Activated CD4-positive, CD25-positive, alpha-beta regulatory T cell treated with anti-CD3 and anti-CD28 coated beads, Interleukin-2, amount 50 U/mL, for 72 hours (primary cell): ENCODE results near the gene DCUN1D1.
"Not testable (repeated sequence)": the region's sequence is repeated elsewhere in the genome, so short reads cannot be mapped to it uniquely, and the experiment has no call there.

Experiments used
- DNase-seq: peaks from one replicate; pipeline ENCODE4 v3.0.0; 2021

DCUN1D1 gene

DNA sequence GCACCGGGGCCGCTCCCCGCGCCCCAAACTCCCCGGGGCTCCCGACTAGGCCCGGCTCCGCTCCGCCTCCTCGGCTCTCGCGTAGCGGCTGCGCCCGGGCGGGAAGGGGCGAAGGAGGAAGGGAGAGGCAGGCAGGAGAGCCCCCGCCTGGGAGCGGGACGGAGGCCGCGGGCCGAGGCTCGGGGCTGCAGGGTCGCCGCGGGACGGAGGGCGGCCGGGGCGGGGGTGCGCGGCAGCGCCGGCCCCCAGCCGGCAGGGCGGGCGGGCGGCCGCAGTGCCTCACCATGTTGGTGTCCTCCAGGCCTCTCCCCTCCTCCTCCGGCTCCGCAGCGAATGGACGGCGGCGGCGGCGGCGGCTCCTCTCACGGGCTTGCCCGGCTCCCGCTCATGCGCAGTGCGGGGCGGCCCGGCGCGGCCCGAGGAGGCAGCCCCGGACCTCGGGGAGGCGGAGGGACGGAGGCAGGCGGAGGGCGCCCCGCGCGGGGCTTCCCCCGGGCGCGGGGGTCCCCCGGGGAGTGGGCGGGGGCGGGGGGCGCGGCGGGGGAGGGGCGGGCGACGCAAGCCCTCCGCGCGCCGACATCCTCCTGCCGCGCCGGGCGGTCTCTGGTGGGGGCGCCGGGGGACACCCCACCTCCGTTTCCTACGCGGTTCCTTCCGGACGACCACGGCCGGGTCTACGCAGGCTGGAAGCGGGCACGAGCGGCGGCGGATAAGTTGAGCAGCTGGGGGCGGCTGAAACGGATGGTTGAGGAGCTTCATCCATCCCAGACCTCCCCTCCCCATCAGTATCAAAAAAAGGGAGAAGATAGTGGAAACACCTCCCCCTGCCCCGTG, at the start of gene DCUN1D1:
DCUN1D1 (minus strand) TSS at position 335 of the 834 bp plus-strand sequence; CDS start at position 286, 49 bp downstream.
- DNase-seq = peak; percentile 92

DNA sequence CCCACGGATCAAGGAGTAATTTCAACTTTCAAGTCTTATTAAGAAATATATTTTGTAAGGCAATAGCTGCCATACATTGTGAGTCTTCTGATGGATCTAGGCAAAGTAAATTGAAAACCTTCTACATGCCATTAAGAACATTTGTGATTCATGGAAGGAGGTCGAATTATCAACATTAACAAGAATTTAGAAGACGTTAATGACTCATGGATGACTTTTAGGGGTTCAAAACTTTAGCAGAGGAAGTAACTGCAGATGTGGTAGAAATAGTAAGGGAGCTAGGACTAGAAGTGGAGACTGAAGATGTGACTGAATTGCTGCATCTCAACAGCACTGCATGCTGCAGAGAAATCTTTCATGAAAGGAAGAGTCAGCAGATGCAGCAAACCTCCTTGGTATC, 48.1 kb upstream of the DCUN1D1 start:
- no peak for DNase-seq

DNA sequence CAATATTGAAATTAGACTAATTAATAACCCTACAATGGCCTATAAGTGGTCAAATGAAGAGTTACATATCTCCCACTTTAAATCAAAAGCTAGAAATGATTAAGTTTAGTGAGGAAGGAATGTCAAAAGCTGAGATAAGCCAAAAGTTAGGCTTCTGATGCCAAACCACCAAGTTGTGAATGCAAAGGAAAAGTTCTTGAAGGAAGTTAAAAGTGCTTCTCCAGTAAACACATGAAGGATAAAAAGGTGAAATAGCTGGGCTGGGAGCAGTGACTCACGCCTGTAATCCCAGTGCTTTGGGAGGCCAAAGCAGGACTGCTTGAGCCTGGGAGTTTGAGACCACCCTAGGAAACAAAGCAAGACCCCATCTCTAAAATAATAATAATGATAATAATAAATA, 46.9 kb upstream of the DCUN1D1 start:
- no peak for DNase-seq

DNA sequence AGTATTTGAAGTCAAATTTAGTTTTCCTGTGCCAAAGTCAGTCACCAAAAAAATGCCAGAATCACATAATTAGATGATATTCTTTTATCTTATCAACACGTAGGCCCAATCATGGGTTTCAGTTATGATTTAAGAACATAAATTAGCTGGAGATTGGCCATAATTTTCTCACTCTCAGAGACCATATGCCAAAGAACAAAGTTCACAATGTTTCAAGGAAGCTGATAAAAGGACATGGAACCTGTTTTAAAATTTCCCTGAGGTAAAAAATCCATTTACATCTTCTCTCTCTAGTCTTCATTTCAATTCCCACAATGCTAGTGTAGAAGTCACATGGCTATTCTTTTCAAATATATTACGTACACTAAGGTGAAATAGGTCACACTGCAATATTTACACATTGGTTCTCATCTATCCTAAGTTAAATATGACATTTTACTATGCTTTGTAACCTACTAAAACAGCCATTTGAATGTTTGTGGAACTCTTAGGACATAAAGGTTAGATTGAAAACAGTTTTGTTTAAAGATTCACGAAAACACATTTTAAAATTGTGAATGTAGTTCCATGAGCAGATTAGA, 42.7 kb upstream of the DCUN1D1 start:
- no peak for DNase-seq

DNA sequence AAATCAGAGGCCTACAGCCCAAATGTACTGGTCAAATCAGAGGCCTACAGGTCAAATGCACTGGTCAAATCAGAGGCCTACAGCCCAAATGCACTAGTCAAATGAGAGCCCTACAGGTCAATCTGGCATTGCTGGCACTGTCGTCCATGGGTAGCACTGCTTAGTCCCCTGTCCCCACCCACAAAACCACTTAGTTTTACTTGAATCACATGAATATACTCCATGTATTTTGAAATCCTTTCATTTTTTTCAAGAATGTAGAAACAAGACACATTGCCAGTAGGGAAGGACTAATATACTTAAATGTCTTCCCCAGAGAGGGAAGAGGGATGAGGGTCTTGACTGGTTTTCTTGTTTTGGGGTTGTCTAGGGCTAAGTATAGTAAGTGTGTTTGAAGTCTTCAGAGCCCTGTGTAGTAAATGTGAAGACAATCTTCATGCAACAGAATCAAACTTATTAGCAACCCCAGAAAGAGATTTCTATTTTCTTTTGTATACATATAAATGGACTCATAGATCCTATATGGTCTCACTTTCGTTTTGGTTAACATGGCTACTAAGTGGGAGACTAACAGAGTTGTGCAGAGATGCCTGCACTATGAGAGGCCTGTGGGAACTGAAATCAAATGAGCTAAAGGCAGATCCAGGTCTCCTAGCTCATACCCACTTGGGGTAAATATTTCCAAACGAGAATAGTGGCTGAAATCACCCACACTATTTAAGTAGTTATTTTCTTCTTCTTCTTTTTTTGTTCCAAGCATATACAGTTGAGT, 38.3 kb upstream of the DCUN1D1 start:
- DNase-seq = no peak

DNA sequence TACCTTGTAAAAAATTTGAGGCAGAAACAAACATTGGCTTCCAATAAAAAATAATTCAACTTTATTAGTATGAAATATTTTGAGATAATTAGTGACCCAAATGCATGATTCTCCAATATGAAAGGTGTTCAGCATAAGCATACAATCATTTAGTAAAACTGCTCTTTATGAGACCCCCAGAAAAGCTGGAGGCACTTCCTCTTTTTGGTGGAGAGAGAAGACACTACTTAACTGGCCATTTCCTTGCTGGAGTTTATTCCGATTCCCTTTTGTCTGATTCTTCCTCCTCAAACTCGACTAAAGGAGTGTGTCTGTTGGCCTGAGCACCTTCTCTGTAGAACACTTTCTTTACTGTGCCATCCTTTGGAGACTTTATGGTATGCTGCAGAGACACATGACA, 34.8 kb upstream of the DCUN1D1 start:
- no peak for DNase-seq

DNA sequence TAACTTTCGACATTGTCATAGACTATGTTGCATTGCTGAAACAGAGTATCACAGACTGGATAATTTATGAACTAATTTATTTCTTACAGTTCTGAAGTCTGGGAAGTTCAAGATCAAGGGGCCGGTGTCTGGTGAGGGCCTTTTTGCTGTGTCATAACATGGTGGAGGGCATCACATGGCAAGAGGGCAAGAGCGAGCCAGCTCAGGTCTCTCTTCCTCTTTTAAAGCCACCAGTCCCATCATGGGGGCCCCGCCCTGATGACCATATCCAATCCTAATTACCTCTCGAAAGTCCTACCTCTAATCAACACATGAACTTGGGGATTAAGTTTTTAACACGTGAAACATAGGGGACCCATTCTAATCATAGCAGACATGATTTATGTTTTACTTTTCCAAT, 33.5 kb upstream of the DCUN1D1 start:
- DNase-seq = no peak

DNA sequence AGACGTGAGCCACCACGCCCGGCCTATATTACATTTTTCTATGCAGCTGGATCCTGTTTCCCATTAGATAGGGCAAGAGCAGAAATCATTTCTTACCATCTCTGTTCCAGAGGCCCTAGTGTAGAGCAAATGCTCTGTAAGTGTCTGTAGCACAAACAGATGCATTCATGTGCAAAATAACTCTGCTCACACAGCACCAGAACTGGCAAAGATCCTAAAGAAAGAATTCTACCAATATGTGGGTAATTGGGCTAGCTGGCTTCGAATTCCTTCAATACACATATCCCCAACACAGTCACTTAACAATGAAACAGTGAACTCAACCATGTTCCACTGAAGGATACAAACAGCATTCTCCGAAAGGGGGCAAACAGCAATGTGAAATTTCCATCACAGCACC, 32.7 kb upstream of the DCUN1D1 start:
- no peak for DNase-seq

DNA sequence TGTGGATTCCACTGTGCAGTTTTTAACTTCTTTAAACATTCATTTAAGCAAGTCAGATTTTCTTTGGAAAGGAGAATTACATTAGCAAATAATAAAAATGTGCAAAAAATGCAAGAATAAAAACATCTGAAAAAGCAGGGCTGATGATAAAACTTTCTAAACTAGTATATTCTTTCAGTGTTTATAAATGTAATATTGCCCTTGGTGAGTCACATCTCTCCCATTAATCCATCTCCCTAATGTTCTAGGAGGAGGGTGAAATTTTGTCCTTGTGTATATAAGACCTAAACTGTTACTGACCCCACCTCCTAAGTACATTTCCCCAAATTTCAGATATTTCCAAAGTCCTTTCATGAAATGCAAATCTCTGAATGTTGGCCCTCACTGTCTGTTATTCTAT, 28.5 kb upstream of the DCUN1D1 start:
- no peak for DNase-seq

DNA sequence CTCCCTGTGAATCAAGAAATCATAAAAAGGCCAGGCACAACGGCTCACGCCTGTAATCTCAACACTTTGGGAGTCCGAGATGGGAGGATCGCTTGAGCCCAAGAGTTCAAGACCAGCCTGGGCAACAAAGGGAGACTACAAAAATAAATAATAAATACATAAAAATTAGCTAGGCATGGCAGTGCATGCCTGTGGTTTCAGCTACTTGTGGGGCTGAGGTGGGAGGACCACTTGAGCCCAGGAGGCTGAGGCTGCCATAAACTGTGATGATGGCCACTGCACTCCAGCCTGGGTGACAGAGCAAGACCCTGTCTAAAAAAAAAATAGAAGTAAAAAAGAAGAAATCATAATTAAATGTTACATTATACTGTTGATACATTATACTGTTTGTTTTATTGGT, 28.0 kb upstream of the DCUN1D1 start:
- no peak for DNase-seq

DNA sequence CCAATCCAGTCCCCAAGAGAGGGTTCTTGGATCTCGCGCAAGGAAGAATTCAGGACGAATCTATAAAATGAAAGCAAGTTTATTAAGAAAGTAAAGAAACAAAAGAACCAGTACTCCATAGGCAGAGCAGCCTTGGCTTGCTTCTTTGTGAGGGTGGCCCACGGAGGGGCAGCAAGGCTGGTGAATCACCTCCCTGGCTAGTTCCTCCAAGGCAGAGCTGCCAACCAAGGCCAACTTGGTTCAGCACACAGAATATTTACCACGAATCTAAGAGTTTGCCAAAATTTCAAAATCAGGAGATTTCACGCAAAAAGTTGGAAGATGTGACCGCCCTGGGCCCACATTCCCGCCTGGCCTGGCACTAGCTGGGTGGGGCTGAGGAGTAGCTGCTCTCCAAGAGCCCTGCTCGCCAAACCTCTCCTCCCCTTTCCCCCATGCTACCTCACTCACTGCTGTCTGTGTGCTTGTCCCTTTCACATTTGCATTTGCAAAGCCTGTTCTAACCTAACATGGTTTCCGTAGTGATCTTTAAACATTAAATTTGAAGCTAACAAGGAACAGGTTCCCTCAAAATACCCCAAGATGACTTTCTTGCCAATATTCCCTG, 26.2 kb upstream of the DCUN1D1 start:
- DNase-seq = no peak

DNA sequence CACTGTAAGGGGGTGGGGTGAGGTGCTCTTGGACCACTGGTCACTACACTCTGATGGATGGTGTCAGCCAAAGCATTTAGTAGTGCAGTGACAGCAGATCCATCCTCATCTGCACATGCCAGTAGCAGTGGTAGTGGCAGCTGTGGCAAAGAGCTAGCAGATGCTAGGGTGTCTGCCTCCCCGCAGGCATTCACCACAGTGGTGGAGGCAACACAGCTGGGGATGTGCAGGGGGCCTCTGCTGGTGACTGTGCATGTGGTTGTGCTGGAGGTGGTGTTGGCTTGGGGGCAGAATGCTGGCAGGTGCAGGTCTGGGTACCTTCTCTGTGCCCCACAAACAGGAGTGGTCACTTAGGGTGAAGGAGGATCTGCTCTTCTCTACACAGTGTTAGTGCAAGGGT, 19.4 kb upstream of the DCUN1D1 start:
- DNase-seq = no peak

DNA sequence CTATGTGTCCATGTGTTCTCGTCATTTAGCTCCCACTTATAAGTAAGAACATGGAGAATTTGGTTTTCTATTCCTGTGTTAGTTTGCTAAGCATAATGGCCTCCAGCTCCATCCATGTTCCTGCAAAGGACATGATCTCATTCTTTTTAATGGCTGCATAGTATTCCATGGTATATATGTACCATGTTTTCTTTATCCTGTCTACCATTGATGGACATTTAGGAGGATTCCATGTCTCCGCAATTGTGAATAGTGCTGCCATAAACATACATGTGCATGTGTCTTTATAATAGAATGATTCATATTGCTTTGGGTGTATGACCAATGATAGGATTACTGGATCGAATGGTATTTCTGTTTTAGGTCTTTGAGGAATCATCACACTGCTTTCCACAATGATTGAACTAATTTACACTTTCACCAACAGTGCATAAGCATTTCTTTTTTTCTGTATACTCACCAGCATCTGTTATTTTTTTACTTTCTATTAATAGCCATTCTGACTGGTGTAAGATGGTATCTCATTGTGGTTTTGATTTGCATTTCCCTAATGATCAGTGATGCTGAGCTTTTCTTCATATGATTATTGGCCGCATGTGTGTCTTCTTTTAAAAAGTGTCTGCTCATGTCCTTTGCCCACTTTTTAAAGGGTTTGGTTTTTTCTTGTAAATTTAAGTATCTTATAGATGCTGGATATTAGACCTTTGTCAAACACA, 13.3 kb upstream of the DCUN1D1 start:
- DNase-seq = not testable (repeated sequence)

DNA sequence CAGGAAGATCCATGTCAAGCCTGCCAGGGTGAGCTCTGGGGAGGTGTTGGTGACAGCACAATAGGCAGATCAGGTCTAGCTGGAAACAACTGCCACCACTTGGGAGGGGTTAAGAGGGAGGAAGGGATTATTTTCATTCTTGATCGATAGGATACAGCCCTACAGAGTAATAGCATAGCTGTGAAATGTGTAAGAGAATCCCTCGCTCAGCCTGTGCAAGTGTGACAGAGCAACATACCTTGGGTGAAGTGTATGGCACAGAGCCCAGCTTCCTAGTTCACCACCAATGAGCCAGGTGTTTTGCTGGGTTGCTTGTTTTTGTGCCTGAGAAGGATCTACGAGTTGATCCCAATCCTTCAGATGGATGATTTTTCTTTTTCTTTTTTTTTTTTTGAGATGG, 9.2 kb upstream of the DCUN1D1 start:
- DNase-seq = no peak

DNA sequence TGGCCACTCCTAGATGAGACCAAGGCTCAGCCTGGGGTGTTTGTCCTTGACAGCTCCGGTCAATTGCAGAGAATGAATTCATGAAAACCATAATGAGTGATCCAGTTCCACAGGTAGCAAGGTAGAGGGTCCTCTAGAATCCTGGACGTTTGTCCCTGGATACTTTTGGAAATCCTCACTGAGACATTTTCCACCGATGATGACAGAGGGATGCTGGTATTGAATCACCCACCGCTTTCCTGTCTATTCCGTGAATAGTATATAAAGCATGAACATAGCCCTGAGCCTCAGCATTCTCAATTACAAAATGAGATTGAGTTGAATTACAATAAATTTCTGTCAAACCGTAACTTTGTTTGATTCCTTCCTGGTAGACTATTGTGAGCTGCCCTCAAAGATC, 5.7 kb upstream of the DCUN1D1 start:
- no peak for DNase-seq

DNA sequence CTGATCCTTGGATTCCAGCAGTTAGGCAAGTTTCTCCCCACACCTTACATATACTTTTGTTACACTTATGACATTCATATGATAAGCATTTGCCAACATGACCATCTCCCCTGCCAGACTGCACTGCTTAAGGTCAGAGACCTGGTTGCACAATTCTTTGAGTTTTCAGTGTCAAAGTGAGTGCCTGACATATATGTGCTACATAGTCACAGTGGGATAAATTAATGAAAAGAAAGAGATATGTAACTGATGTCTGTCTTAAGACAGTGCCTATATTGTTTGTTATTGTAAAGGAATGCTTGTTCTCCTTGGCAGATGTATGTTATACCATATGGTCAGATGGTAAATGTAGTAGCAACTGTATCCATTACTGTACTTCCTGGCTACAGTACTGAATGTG, 3.5 kb upstream of the DCUN1D1 start:
- DNase-seq = no peak

DNA sequence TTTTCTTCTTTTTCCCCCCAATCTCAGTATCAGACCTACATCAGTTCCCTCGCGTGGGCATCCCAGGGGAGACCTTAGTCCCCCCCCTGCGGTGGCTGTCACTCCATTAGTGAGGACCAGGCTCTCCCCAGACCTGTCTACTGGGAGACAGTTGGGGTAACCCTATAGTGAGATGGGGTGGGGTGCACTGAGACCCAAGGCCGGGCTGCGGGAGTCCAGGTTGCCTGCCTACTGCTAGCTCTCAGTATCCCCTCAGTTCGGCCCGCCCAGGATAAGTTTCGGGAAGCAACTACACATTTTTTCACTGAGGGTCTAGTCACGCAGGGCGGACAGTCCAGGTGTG, 671 bp upstream of the DCUN1D1 start:
- DNase-seq = peak; percentile 32

DNA sequence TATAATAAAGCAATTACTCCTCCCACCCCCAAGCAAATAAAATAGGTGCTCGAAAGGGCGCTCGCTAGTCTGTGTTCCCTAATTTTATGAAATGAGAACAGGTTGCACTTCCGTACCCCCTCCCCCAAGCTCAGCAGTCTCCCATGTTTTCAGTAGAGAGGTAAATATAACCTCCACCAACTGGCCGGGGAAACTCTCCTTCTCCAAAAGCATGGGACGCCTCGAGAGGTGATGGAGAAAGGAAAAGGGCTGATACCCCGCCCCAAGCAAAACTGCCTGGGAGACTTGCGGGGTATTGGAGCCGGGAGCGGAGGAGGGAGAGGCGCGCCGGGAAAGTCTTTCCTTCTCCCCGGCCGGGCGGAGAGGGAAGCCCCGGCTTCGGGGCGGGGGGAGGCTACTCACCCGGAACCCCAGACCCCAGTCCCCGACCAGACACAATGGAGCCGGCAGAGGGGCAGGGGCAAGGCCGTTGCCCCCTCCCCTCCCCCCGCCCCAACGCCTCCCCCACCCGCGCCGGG, 605 bp downstream of the DCUN1D1 start:
- DNase-seq = peak; percentile 40

DNA sequence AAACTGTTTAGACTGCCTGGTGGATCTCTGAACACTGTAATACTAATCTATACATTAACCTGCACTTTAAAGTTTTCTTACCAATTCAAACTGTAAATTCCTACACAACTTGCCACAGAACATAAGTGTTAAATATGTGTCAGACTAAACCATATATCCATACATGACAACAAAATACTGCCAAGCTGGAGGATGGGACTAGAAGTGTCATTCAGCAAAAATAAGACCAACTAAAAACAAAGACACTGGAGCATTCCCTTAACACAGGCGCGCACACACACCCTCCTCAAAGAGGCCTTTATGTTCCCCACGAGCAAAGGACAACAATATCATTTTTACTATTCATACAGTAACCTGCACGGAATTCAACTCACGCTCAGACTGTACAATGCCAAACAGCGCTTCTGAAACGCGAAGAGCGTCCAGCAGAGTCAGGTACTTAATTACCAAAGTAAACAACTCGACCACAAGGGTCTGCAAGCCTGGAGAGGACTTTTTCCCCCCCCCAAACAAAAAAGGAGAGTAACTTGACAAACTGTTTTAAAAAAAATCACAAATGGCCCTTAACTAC, 1.1 kb downstream of the DCUN1D1 start:
- DNase-seq = no peak

DNA sequence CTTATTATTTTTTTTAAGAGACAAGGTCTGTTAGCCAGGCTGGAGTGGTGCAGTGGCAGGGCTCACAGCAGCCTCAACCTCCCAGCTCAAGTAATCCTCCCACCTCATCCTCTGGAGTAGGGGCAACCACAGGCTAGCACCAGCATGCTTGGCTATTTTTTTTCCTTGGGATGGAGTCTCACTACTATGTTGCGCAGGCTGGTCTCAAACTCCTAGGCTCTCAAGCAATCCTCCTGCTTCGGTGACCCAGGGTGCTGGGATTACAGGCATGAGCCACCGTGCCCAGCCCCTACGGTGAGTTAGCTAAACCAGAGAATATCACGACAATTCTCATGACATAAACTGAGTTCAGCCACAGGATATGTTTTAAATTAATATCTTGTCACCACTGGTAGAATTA, 2.0 kb downstream of the DCUN1D1 start:
- DNase-seq = no peak

DNA sequence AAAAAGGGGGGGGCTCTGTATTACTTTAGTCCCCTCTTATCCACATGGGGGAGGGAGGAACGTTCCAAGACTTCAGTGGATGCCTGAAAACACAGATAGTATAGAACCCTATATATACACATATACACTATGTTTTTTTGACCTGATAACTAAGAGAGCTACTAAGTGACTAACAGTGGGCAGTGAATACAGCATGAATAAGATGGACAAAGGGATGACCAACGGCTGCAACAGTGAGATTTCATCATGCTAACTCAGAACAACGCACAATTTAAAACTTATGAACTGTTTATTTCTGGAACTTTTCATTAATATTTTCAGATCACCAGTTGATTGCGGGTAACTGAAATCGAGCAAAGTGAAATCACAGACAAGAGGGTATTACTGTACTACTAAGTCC, 7.3 kb downstream of the DCUN1D1 start:
- DNase-seq = no peak

DNA sequence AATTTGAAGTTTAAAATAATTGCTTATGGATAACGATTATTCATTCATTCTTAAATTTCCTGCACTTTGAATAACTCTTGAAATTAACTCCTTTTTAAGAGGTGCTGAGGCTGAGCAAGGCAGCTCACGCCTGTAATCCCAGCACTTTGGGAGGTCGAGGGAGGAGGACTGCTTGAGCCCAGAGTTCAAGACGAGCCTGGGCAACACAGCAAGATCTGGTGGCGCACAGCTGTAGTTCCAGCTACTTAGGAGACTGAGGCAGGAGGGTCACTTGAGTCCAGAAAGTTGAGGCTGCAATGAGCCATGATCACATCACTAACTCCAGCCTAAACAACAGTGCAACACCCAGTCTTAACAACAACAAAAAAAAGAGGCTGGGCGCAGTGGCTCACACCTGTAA, 8.0 kb downstream of the DCUN1D1 start:
- DNase-seq = no peak
